SK-N-SH treated with all-trans-retinoic acid at 6 μM for 48 hours (cell line): Measurements from ENCODE around the gene PTGDR2.

Source experiments
- ATAC-seq: fragments of 200-7000 bp; cut with Tn5 transposase; 3 replicates; pipeline ENCODE4 v1.9.1; 2020; ENCODE audit warnings: mild to moderate bottlenecking, moderate library complexity
- BACH2 ChIP-seq: fragments of 250-450 bp; sonication (Bioruptor Pico); IDR thresholded peaks from 2 replicates; pipeline ENCODE4 v1.9.0; 2021; ENCODE audit warnings: mild to moderate bottlenecking, borderline replicate concordance
- CSDC2 ChIP-seq: fragments of 250-450 bp; sonication (Bioruptor Pico); IDR thresholded peaks from 2 replicates; pipeline ENCODE4 v1.5.0; 2020; ENCODE audit warnings: mild to moderate bottlenecking, moderate library complexity
- ESRRG ChIP-seq: fragments of 250-450 bp; sonication (Bioruptor Pico); IDR thresholded peaks from 2 replicates; pipeline ENCODE4 v1.6.1; 2021; ENCODE audit warnings: mild to moderate bottlenecking
- GLIS3 ChIP-seq: fragments of 250-450 bp; sonication (Bioruptor Pico); IDR thresholded peaks from 2 replicates; pipeline ENCODE4 v1.5.0; 2020; ENCODE audit warnings: mild to moderate bottlenecking, moderate library complexity
- ISL1 ChIP-seq: fragments of 250-450 bp; sonication (Bioruptor Pico); IDR thresholded peaks from 2 replicates; pipeline ENCODE4 v2.1.2; 2022; ENCODE audit warnings: mild to moderate bottlenecking, moderate library complexity
- OSR1 ChIP-seq: fragments of 250-450 bp; sonication (Bioruptor Pico); IDR thresholded peaks from 2 replicates; pipeline ENCODE4 v1.8.0; 2022; ENCODE audit warnings: moderate library complexity, mild to moderate bottlenecking, inconsistent platforms
- PPARA ChIP-seq: fragments of 250-450 bp; sonication (Bioruptor Pico); IDR thresholded peaks from 2 replicates; pipeline ENCODE4 v1.5.0; 2020; ENCODE audit warnings: mild to moderate bottlenecking, borderline replicate concordance
- TCF4 ChIP-seq: fragments of 250-450 bp; sonication (Bioruptor Pico); IDR thresholded peaks from 2 replicates; pipeline ENCODE4 v1.8.0; 2021; ENCODE audit warnings: mild to moderate bottlenecking, moderate library complexity, borderline replicate concordance
- TOX ChIP-seq: fragments of 250-450 bp; sonication (Bioruptor Pico); IDR thresholded peaks from 2 replicates; pipeline ENCODE4 v1.8.0; 2021; ENCODE audit warnings: mild to moderate bottlenecking, moderate library complexity, borderline replicate concordance
- ZFP3 ChIP-seq: fragments of 250-450 bp; sonication (Bioruptor Pico); IDR thresholded peaks from 2 replicates; pipeline ENCODE4 v1.5.0; 2020; ENCODE audit warnings: mild to moderate bottlenecking, moderate library complexity
- ZFP30 ChIP-seq: fragments of 450-650 bp; formaldehyde crosslinking; IDR thresholded peaks from 2 replicates; pipeline ENCODE4 v1.5.0; 2022; ENCODE audit warnings: mild to moderate bottlenecking, moderate library complexity
- ZNF565 ChIP-seq: fragments of 450-650 bp; formaldehyde crosslinking; conservative IDR thresholded peaks from 2 replicates; pipeline ENCODE4 v1.5.0; 2020; ENCODE audit warnings: low read depth, mild to moderate bottlenecking, moderate library complexity
- ZNF70 ChIP-seq: fragments of 450-650 bp; formaldehyde crosslinking; IDR thresholded peaks from 2 replicates; pipeline ENCODE4 v1.5.0; 2020; ENCODE audit warnings: mild to moderate bottlenecking, moderate library complexity
- ZNF8 ChIP-seq: fragments of 450-650 bp; formaldehyde crosslinking; IDR thresholded peaks from 2 replicates; pipeline ENCODE4 v1.5.0; 2020; ENCODE audit warnings: mild to moderate bottlenecking, moderate library complexity
- TF ChIP-seq, protein P1 (sequence below): fragments of 250-450 bp; sonication (Bioruptor Pico); IDR thresholded peaks from 2 replicates; pipeline ENCODE4 v1.5.1; 2021; ENCODE audit warnings: mild to moderate bottlenecking, moderate library complexity
- TF ChIP-seq, protein P2 (sequence below): fragments of 250-450 bp; sonication (Bioruptor Pico); IDR thresholded peaks from 2 replicates; pipeline ENCODE4 v1.5.0; 2020; ENCODE audit warnings: mild to moderate bottlenecking, moderate library complexity
- TF ChIP-seq, protein P3 (sequence below): fragments of 250-450 bp; sonication (Bioruptor Pico); IDR thresholded peaks from 2 replicates; pipeline ENCODE4 v1.8.0; 2021; ENCODE audit warnings: low read depth, mild to moderate bottlenecking, moderate library complexity, borderline replicate concordance
- TF ChIP-seq, protein P4 (sequence below): fragments of 250-450 bp; sonication (Bioruptor Pico); IDR thresholded peaks from 2 replicates; pipeline ENCODE4 v1.5.1; 2020; ENCODE audit warnings: low read depth, mild to moderate bottlenecking, moderate library complexity
- TF ChIP-seq, protein P5 (sequence below): fragments of 250-450 bp; sonication (Bioruptor Pico); IDR thresholded peaks from 2 replicates; pipeline ENCODE4 v1.8.0; 2020; ENCODE audit warnings: mild to moderate bottlenecking, moderate library complexity, borderline replicate concordance

The PTGDR2 gene

DNA sequence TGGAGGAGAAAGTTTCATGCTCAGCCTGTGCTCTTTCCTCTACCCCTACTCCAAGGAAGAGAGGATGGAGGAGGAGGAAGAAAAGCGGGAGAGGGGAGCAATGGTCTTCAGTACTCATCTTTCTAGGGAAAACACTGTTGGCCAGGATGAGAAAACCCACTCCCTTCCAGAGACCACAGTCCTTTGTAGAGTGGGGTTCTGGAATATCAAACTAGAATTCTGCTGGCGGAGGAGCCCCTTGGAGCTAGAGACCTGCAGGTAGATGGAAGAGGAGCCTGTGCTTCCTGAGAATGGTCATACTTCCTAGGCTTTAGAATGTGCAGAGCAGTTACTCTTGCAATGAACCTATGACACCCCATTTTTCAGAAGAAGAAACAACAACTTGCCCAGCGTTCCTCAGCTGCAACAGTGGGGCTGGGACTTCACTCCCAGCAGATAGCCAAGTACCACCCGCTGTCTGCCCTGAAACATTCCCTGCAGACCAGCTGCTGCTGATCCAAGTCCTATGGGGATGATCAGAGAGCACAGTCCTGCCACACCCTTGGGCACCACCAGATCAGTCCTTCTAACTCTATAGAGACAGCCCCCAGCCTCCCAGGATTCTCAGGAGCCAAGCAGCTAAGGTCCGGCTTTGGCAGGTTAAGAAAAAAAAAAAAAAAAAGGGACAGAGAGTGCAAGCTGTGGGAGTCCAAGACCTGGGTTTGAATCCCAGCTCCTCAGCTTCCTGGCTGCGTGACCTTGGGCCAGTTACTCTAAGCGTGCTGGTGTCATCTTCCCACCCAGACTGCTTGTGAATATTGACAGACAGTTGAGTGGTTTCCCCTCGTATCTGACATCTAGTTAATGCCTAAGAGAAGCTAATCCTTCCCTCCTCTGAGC is 664 bp downstream of the PTGDR2 start:
- no peak for ATAC-seq
- no peak for TF ChIP-seq ZNF8
- TF ChIP-seq GLIS3: no peak
- TF ChIP-seq, protein P1, sequence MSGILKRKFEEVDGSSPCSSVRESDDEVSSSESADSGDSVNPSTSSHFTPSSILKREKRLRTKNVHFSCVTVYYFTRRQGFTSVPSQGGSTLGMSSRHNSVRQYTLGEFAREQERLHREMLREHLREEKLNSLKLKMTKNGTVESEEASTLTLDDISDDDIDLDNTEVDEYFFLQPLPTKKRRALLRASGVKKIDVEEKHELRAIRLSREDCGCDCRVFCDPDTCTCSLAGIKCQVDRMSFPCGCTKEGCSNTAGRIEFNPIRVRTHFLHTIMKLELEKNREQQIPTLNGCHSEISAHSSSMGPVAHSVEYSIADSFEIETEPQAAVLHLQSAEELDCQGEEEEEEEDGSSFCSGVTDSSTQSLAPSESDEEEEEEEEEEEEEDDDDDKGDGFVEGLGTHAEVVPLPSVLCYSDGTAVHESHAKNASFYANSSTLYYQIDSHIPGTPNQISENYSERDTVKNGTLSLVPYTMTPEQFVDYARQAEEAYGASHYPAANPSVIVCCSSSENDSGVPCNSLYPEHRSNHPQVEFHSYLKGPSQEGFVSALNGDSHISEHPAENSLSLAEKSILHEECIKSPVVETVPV: no peak
- TF ChIP-seq, protein P2, sequence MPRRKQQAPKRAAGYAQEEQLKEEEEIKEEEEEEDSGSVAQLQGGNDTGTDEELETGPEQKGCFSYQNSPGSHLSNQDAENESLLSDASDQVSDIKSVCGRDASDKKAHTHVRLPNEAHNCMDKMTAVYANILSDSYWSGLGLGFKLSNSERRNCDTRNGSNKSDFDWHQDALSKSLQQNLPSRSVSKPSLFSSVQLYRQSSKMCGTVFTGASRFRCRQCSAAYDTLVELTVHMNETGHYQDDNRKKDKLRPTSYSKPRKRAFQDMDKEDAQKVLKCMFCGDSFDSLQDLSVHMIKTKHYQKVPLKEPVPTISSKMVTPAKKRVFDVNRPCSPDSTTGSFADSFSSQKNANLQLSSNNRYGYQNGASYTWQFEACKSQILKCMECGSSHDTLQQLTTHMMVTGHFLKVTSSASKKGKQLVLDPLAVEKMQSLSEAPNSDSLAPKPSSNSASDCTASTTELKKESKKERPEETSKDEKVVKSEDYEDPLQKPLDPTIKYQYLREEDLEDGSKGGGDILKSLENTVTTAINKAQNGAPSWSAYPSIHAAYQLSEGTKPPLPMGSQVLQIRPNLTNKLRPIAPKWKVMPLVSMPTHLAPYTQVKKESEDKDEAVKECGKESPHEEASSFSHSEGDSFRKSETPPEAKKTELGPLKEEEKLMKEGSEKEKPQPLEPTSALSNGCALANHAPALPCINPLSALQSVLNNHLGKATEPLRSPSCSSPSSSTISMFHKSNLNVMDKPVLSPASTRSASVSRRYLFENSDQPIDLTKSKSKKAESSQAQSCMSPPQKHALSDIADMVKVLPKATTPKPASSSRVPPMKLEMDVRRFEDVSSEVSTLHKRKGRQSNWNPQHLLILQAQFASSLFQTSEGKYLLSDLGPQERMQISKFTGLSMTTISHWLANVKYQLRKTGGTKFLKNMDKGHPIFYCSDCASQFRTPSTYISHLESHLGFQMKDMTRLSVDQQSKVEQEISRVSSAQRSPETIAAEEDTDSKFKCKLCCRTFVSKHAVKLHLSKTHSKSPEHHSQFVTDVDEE (CRISPR knock-in tag): no peak
- TF ChIP-seq PPARA (CRISPR knock-in tag): no peak
- TF ChIP-seq ISL1 (CRISPR knock-in tag): no peak
- TF ChIP-seq, protein P3, sequence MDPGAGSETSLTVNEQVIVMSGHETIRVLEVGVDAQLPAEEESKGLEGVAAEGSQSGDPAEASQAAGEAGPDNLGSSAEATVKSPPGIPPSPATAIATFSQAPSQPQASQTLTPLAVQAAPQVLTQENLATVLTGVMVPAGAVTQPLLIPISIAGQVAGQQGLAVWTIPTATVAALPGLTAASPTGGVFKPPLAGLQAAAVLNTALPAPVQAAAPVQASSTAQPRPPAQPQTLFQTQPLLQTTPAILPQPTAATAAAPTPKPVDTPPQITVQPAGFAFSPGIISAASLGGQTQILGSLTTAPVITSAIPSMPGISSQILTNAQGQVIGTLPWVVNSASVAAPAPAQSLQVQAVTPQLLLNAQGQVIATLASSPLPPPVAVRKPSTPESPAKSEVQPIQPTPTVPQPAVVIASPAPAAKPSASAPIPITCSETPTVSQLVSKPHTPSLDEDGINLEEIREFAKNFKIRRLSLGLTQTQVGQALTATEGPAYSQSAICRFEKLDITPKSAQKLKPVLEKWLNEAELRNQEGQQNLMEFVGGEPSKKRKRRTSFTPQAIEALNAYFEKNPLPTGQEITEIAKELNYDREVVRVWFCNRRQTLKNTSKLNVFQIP (CRISPR knock-in tag): no peak
- no peak for TF ChIP-seq BACH2 (CRISPR knock-in tag)
- no peak for TF ChIP-seq TOX
- TF ChIP-seq, protein P4, sequence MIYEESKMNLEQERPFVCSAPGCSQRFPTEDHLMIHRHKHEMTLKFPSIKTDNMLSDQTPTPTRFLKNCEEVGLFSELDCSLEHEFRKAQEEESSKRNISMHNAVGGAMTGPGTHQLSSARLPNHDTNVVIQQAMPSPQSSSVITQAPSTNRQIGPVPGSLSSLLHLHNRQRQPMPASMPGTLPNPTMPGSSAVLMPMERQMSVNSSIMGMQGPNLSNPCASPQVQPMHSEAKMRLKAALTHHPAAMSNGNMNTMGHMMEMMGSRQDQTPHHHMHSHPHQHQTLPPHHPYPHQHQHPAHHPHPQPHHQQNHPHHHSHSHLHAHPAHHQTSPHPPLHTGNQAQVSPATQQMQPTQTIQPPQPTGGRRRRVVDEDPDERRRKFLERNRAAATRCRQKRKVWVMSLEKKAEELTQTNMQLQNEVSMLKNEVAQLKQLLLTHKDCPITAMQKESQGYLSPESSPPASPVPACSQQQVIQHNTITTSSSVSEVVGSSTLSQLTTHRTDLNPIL (CRISPR knock-in tag): no peak
- TF ChIP-seq ZFP30 (CRISPR knock-in tag): no peak

DNA sequence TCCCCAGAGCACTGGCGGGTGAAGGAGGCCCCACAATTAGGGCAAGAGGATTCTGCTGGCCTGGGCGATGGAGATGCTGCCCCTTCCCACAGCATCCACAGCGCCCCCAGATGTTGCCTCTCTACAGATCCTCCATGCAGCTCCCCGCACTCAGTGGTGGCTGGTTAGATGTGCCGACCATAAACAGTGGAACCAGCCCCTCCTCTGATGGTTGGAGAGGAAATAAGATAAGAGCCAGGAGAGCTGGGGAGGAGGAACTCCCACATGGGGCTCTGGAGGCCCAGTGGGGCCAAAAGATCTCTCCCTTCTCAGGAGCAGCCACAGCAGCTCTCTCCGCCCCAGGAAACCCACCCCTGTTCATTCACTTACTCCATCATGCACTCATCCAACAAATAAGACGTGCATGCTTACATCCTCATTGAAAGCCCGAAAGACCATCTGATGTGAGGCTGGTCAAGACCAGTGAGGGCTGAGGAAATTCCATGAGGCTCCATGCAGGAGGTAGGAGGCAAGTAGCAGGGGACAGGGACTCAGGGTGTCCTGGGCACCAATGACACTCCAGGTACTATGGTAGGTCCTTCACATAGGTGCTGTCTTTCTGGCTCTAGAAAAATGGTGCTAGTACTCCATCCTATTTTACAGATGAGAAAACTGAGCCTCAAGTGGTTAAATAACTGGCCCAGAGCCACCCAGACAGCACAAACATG is 1.5 kb downstream of the PTGDR2 start:
- ATAC-seq: no peak
- TF ChIP-seq ISL1 (CRISPR knock-in tag): no peak
- no peak for TF ChIP-seq ZNF565 (CRISPR knock-in tag)
- TF ChIP-seq, protein P5, sequence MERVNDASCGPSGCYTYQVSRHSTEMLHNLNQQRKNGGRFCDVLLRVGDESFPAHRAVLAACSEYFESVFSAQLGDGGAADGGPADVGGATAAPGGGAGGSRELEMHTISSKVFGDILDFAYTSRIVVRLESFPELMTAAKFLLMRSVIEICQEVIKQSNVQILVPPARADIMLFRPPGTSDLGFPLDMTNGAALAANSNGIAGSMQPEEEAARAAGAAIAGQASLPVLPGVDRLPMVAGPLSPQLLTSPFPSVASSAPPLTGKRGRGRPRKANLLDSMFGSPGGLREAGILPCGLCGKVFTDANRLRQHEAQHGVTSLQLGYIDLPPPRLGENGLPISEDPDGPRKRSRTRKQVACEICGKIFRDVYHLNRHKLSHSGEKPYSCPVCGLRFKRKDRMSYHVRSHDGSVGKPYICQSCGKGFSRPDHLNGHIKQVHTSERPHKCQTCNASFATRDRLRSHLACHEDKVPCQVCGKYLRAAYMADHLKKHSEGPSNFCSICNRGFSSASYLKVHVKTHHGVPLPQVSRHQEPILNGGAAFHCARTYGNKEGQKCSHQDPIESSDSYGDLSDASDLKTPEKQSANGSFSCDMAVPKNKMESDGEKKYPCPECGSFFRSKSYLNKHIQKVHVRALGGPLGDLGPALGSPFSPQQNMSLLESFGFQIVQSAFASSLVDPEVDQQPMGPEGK (CRISPR knock-in tag): no peak
- TF ChIP-seq CSDC2 (CRISPR knock-in tag): no peak
- TF ChIP-seq, protein P1: no peak
- TF ChIP-seq PPARA (CRISPR knock-in tag): no peak
- no peak for TF ChIP-seq ZFP30 (CRISPR knock-in tag)
- no peak for TF ChIP-seq TCF4 (CRISPR knock-in tag)
- no peak for TF ChIP-seq GLIS3
- no peak for TF ChIP-seq ZFP3 (CRISPR knock-in tag)
- TF ChIP-seq ZNF70: no peak
- no peak for TF ChIP-seq OSR1 (CRISPR knock-in tag)
- TF ChIP-seq, protein P4 (CRISPR knock-in tag): no peak
- TF ChIP-seq, protein P3 (CRISPR knock-in tag): no peak
- no peak for TF ChIP-seq ESRRG (CRISPR knock-in tag)
- TF ChIP-seq, protein P2 (CRISPR knock-in tag): no peak
- TF ChIP-seq BACH2 (CRISPR knock-in tag): no peak
